NCI-H1436 (cell line): ENCODE data around the gene TSPAN18.

Experiments
- DNase-seq: peaks from one replicate; lab custom pipeline; 2025; lab: John Stamatoyannopoulos, UW

TSPAN18 gene

GRCh38 chr11:44711113-44711786, 15.5 kb upstream of the TSPAN18 start:
- no peak for DNase-seq

- no peak for DNase-seq
Observed at GRCh38 chr11:44711787-44712608, 14.8 kb upstream of the TSPAN18 start.

- no peak for DNase-seq
Observed at GRCh38 chr11:44713022-44713421, 13.7 kb upstream of the TSPAN18 start.

- DNase-seq: no peak
Observed at GRCh38 chr11:44716256-44716655, 10.5 kb upstream of the TSPAN18 start.

GRCh38 chr11:44718057-44718456, 8.7 kb upstream of the TSPAN18 start:
- DNase-seq: no peak

- no peak for DNase-seq
Observed at GRCh38 chr11:44718612-44719390, 8.0 kb upstream of the TSPAN18 start.

GRCh38 chr11:44725016-44725685, 1.6 kb upstream of the TSPAN18 start:
- no peak for DNase-seq

GRCh38 chr11:44725757-44726282, 942 bp upstream of the TSPAN18 start:
- no peak for DNase-seq

GRCh38 chr11:44727114-44727372, 281 bp downstream of the TSPAN18 start:
- DNase-seq: no peak

- peak; percentile 62 for DNase-seq
Observed at GRCh38 chr11:44727373-44728287, 868 bp downstream of the TSPAN18 start.

- DNase-seq: no peak
Observed at GRCh38 chr11:44728491-44728910, 1.7 kb downstream of the TSPAN18 start.

GRCh38 chr11:44729063-44729462, 2.3 kb downstream of the TSPAN18 start:
- no peak for DNase-seq

GRCh38 chr11:44729713-44730112, 3.0 kb downstream of the TSPAN18 start:
- DNase-seq: no peak

GRCh38 chr11:44730775-44731174, 4.0 kb downstream of the TSPAN18 start:
- DNase-seq: no peak

- no peak for DNase-seq
Observed at GRCh38 chr11:44731685-44732430, 5.1 kb downstream of the TSPAN18 start.

- DNase-seq: no peak
Observed at GRCh38 chr11:44732564-44732963, 5.8 kb downstream of the TSPAN18 start.

- DNase-seq: no peak
Observed at GRCh38 chr11:44733877-44734276, 7.1 kb downstream of the TSPAN18 start.

GRCh38 chr11:44734843-44735381, 8.2 kb downstream of the TSPAN18 start:
- no peak for DNase-seq

GRCh38 chr11:44736791-44737190, 10.0 kb downstream of the TSPAN18 start:
- DNase-seq: no peak
